ENCODE data around the gene LPAR6.

Gene LPAR6

DNA sequence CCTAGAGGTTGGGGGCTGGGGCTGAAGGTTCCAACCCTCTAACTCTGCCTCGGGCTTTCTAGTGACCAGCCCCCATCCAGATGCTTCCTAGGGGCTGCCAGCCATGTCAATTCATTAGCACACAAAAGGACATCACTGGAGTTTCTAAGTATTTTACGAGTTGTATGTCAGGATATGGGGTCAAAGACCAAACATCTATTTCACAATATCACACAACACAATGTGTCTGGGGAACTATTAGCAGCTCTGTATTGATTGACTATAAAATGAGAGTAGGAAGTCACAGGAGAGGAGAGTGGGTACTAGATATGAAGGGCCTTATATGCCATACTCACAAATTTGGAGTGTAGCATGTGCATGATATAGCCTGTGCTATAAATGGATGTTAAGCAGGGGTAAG, 42.1 kb downstream of the LPAR6 start:
- no peak for DNase-seq (ENCODE audit: low read depth)

DNA sequence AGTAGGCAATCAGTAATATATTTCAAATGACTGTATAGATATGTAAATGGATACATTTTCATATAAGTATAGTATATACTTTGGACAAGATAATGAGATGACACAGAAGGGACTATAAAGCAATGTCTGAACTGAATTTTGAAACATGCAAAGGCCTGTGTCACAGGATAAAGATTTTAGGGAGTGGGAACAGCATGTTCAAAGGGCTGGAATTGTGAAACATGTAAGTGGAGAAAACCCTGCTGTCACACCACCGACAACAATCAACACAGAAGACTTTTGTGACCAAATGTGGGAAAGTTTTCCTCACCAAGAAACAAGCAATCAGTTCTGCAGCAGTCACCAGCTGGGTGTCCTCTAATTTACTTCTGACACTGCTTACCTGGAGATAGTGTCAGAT, 42.9 kb downstream of the LPAR6 start:
- no peak for DNase-seq (ENCODE audit: low read depth)
